Endothelial cell of umbilical vein (primary cell): ENCODE measurements around the gene VAV3.

ENCODE experiments used
- CTCF ChIP-seq, 2 donors: IDR thresholded peaks; 1 replicate in 1 of 2; 2 replicates in 1 of 2; pipeline ENCODE4 v1.5.1; 2011; ENCODE audit warnings: low read length in 2 of 2, mild to moderate bottlenecking in 2 of 2, moderate library complexity in 2 of 2, control low read depth in 1 of 2, inconsistent platforms in 1 of 2, low read depth in 1 of 2; ENCODE audit not compliant: insufficient read depth in 1 of 2; ENCODE audit errors: extremely low read depth in 1 of 2
- EZH2 ChIP-seq: IDR thresholded peaks from 2 replicates; pipeline ENCODE4 v1.6.1; 2012; ENCODE audit warnings: borderline replicate concordance, low read depth, mild to moderate bottlenecking, moderate library complexity, low read length, inconsistent platforms; ENCODE audit not compliant: severe bottlenecking
- GATA2 ChIP-seq: IDR thresholded peaks from 2 replicates; pipeline ENCODE4 v1.7.0; 2011; ENCODE audit warnings: low read depth, mild to moderate bottlenecking, moderate library complexity, mixed read lengths, low read length; ENCODE audit not compliant: insufficient read length, insufficient read depth
- JUN ChIP-seq: IDR thresholded peaks from 2 replicates; pipeline ENCODE4 v1.6.1; 2011; ENCODE audit warnings: borderline replicate concordance, low read depth; ENCODE audit not compliant: insufficient read length, insufficient read depth
- MAX ChIP-seq: IDR thresholded peaks from 2 replicates; pipeline ENCODE4 v1.6.1; 2011; ENCODE audit not compliant: insufficient read depth, insufficient read length
- POLR2A ChIP-seq: IDR thresholded peaks from 2 replicates; pipeline ENCODE4 v1.6.1; 2012; ENCODE audit warnings: low read depth, mild to moderate bottlenecking, control low read depth, low read length
- POLR2AphosphoS5 ChIP-seq: IDR thresholded peaks from 2 replicates; pipeline ENCODE4 v1.6.1; 2012; ENCODE audit warnings: low read depth, mild to moderate bottlenecking, control low read depth, low read length, moderate library complexity; ENCODE audit not compliant: insufficient read depth

DNA sequence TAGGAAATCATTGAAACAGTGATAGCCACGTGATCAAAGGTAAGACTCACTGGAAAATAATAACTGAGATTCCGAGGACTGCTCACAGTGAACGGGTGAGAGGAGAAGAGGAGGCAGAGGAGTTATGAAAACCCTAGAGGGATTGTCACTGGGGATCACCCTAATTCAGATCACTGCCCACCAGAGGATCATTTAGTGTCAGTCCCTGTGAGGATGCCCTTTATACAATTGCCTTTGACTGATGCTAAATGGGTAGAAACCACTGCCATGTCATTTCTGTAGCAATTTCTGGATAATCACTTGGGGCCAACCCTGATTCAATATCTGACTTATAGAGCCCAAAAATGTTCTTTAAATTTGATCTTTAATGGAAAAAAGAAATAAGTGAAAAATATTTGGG, 14.1 kb upstream of the VAV3 start:
- no peak for TF ChIP-seq MAX
- TF ChIP-seq POLR2A = no peak
- no peak for TF ChIP-seq CTCF (IDR thresholded peaks at IDR 0.05; ENCODE audit: extremely low read depth in 1 of 2, insufficient read depth in 1 of 2, low read depth in 1 of 2, low read length in 2 of 2)
- TF ChIP-seq EZH2 = no peak
- no peak for TF ChIP-seq GATA2
- TF ChIP-seq POLR2AphosphoS5 = no peak
- TF ChIP-seq JUN = no peak
